ENCODE results near the gene TNRC6C.

DNA sequence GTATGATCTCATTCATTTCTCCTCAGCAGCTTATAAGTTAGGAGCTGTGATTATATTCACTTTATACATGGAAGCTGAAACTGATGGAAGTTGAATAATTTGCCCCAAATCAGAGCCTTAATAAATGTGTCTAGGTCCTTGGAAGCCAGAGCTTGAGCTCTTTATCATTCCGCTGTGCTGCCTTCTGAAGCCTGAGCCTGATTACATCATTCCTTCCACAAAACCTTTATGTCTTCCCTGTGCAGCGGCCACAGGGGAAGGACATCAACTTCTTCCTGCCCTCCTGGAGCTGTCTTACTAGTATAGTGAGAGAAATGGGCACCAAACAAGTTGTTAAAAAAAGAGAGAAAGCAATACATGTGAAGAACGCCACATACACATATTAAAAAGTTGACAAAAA lies 6.8 kb downstream of the TNRC6C start:
- no peak for TF ChIP-seq EP300 (IDR thresholded peaks at IDR 0.05)
- TF ChIP-seq, protein P1, sequence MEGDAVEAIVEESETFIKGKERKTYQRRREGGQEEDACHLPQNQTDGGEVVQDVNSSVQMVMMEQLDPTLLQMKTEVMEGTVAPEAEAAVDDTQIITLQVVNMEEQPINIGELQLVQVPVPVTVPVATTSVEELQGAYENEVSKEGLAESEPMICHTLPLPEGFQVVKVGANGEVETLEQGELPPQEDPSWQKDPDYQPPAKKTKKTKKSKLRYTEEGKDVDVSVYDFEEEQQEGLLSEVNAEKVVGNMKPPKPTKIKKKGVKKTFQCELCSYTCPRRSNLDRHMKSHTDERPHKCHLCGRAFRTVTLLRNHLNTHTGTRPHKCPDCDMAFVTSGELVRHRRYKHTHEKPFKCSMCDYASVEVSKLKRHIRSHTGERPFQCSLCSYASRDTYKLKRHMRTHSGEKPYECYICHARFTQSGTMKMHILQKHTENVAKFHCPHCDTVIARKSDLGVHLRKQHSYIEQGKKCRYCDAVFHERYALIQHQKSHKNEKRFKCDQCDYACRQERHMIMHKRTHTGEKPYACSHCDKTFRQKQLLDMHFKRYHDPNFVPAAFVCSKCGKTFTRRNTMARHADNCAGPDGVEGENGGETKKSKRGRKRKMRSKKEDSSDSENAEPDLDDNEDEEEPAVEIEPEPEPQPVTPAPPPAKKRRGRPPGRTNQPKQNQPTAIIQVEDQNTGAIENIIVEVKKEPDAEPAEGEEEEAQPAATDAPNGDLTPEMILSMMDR (IDR thresholded peaks at IDR 0.05) = no peak
- no peak for TF ChIP-seq POLR2AphosphoS5 (IDR thresholded peaks at IDR 0.05)
